GM15510 (cell line): ENCODE measurements around the gene PHF12.
A peak's percentile ranks its signal among the peaks of the same experiment; 100 is the strongest.

Source experiments
- POLR2A ChIP-seq: IDR thresholded peaks from 3 replicates; pipeline ENCODE4 v1.6.1; 2011; ENCODE audit warnings: borderline replicate concordance; ENCODE audit not compliant: insufficient read length; ENCODE audit errors: extremely low read depth

PHF12 gene

DNA sequence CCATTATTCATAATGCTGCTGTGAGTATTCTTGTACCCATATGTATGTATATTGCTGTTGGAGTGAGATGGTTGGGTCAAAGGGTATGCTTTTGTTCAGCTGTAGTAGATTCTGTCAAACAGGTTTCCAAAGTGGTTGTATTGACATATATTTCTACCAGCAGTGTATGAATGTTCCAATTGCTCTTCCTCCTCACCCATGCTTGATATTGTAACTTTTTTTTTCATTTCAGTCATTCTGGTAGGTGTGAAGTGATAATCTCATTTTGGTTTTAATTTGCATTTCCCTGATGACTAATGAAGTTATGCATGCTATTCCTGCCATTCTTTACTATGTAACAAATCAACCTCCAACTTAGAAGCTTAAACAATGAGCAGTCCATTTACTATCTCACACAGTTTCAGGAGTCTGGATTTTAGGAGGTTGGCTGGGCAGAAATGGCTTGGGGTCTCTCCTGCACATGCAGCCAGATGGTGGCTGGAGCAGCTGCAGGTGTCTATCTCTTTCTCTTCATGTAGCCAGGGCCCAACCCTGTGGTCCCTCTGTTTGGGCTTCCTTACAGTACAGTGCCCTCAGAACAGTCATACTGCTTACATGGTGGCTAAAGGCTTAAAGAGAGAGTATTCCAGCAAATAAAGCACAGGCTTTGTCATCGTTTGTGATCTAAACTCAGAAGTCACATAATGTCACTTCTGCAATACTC is 75.3 kb downstream of the PHF12 start:
- TF ChIP-seq POLR2A, result no peak

DNA sequence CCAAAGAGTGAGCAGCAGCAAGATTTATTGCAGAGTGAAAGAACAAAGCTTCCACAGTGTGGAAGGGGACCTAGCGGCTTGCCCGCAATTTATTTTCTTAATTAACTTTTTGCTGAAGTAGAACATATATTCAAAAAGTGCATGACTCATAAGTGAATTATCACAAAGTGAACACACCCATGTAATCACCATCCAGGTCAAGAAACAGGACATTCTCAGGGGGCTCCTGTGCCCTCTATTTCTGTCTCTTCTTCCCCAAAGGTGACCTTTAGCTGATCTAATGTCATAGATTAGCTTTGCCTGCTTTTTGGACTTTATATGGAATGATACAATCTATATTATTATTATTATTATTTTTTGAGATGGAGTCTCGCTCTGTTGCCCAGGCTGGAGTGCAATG is 76.6 kb downstream of the PHF12 start:
- TF ChIP-seq POLR2A, result no peak

DNA sequence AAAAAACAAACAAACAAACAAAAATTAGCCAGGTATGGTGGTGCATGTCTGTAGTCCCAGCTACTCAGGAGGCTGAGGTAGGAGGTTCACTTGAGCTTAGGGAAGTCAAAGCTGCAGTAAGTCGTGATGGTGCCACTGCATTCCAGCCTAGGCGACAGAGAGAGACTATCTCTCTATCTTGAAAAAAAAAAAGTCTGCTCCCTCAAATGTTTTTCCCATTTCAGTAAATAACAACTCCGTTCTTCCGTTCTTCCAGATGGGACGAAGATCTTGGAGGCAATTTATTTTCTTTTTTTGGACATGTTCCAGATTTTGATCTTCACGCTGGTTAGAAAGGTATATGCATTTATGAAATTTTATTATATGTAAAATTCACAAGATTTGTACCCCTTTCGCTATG is 77.5 kb downstream of the PHF12 start:
- no peak for TF ChIP-seq POLR2A

DNA sequence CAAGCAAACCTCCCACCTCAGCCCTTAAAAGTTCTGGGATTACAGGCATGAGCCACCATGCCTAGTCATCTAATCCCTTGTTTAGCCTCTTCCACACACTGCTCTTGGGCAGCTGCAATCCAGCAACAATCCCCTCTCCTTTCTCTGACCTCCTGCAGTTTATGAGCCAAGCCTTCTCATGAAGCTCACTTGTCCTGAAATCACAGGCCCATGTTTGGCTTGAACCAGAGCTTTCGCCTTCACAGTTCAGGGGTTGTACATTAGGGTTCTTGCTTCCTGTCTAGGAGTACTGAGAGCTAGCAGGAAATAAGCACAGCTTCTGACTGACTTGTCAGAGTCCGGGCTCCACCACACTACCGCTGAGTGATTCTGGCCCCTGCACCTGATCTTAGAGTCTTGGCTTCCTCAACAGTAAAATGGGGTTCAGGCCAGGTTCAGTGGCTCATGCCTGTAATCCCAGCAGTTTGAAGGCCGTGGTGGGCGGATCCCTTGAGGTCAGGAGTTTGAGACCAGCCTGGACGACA is 80.2 kb downstream of the PHF12 start:
- peak; percentile 22 for TF ChIP-seq POLR2A

GRCh38 chr17:28867276-28867675 is 84.0 kb downstream of the PHF12 start:
- no peak for TF ChIP-seq POLR2A

GRCh38 chr17:28865946-28866752 is 85.2 kb downstream of the PHF12 start:
- TF ChIP-seq POLR2A, result no peak

- TF ChIP-seq POLR2A, result no peak
Observed at GRCh38 chr17:28864991-28865849, 86.1 kb downstream of the PHF12 start.

GRCh38 chr17:28863953-28864352 is 87.4 kb downstream of the PHF12 start:
- TF ChIP-seq POLR2A, result no peak

DNA sequence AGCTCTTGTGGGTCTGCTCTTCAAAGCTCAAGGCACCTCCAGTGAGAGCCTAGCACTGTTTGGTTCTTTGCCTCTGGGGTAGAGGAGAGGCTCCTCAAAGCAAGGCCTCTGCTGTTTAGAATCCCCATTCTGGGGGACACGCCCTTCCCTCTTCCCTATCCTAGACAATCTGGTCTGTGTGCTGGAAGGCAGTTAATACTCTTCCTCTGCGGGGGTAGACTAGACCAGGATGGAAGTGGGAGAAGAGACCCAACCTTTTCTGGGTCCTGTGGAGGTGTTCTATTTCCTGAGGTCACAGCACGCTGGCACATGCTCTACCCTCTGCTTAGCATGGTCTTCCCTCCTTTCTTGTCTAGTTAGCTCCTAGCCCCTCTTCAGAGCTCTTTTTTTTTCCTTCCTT is 88.8 kb downstream of the PHF12 start:
- TF ChIP-seq POLR2A, result no peak

- TF ChIP-seq POLR2A, result no peak
Observed at GRCh38 chr17:28861393-28862203, 89.7 kb downstream of the PHF12 start.

DNA sequence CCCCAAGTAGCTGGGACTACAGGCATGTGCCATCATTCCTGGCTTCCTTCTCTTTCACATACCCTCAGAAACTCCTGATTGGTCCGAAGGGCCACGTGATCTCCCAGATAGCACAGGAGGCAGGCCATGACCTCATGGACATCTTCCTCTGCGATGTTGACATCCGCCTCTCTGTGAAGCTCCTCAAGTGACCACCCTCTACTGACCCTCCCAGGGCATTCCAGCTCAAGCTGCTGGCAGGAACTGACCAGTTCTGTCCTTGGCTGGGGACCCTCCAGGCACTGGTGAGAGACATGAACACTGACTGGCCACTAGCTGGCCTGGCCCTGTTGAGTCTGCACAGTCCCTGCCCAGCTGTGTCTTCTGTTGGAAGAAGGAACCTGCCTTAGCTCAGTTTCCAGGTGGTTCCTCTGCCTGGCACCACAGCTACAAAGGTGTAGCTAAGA is 90.9 kb downstream of the PHF12 start:
- no peak for TF ChIP-seq POLR2A

- TF ChIP-seq POLR2A, result no peak
Observed at GRCh38 chr17:28858801-28859355, 92.4 kb downstream of the PHF12 start.

DNA sequence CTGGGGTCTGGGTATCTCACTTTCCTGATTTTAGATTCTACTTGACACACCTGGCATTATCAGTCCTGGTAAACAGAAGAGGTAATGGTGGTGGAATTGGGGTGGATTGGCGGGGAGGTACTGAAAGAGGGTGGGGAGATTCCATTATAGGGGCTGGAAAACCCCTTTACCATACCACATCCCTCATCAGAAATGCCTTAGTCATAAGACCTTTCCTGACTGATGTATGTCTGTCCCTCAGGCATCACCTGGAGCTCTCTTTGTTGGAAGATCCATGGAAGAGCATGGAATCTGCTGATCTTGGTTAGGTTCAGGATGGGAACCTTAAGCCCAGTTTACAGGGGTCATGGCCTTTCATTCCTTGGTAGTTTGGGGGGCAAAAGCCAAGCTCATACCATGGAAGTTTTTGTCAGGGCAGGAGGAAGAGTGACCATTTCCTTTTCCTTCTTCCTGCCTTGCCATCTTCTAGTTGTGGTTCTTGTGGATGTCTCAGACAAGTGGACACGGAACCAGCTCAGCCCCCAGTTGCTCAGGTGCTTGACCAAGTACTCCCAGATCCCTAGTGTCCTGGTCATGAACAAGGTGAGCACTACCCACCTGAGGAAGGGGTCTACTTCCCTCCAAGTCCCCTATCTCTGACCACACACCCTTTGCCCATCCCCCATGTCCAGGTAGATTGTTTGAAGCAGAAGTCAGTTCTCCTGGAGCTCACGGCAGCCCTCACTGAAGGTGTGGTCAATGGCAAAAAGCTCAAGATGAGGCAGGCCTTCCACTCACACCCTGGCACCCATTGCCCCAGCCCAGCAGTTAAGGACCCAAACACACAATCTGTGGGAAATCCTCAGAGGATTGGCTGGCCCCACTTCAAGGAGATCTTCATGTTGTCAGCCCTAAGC is 93.2 kb downstream of the PHF12 start:
- no peak for TF ChIP-seq POLR2A
